Ectodermal cell (in vitro differentiated cells): ENCODE measurements around the gene RNF182.

Source experiments
- H3K27ac ChIP-seq: 2 replicates; pipeline ENCODE4 v1.7.0; 2013; ENCODE audit warnings: mild to moderate bottlenecking, low read depth, low read length; ENCODE audit not compliant: insufficient read depth, poor library complexity, severe bottlenecking
- H3K27me3 ChIP-seq: 2 replicates; pipeline ENCODE4 v1.7.0; 2013; ENCODE audit warnings: mild to moderate bottlenecking, low read length; ENCODE audit not compliant: insufficient read depth, control insufficient read depth, poor library complexity, severe bottlenecking
- H3K36me3 ChIP-seq: one replicate; pipeline ENCODE4 v1.7.0; 2013; ENCODE audit warnings: low read length; ENCODE audit not compliant: control insufficient read depth, insufficient read depth
- H3K4me1 ChIP-seq: one replicate; pipeline ENCODE4 v1.7.0; 2013; ENCODE audit warnings: low read length; ENCODE audit not compliant: control insufficient read depth, insufficient read depth
- H3K4me3 ChIP-seq: 2 replicates; pipeline ENCODE4 v1.7.0; 2013; ENCODE audit warnings: low read depth, low read length, control low read depth; ENCODE audit not compliant: insufficient read depth
- H3K9me3 ChIP-seq: 2 replicates; pipeline ENCODE4 v1.7.0; 2013; ENCODE audit warnings: mild to moderate bottlenecking, low read length, moderate library complexity; ENCODE audit not compliant: control insufficient read depth
- whole genome bisulfite sequencing, 2 experiments: methylation state at CpG; one replicate each; pipeline ENCODE4 v1.1.7; 2013; ENCODE audit warnings: missing lambda C conversion rate in 2 of 2; 5-methylcytosine and 5-hydroxymethylcytosine counted together

The RNF182 gene

GRCh38 chr6:13917141-13917540 is 7.6 kb upstream of the RNF182 start:
- 94 to 97% methylated on average over 1 of the region's 1 CpG for WGBS, 2 experiments
- no peak overlapping the region for H3K27ac ChIP-seq

GRCh38 chr6:13918686-13919250 is 6.0 kb upstream of the RNF182 start:
- Histone ChIP-seq H3K4me3 (no peak overlapping the region), H3K27ac (no peak overlapping the region), H3K27me3 (peaks cover 12% of the 10 kb centered on the region), H3K9me3 (no peaks in the 10 kb centered on the region), H3K36me3 (no peaks in the 10 kb centered on the region), H3K4me1 (peaks cover 18% of the 10 kb centered on the region)
- WGBS, 2 experiments: 96 to 98% methylated on average over 4 of the region's 4 CpGs

More at GRCh38 chr6:13917141-13917540, 7.6 kb upstream of the RNF182 start:
- peaks cover 18% of the 10 kb centered on the region for H3K4me1 ChIP-seq
- H3K27me3 ChIP-seq: no peaks in the 10 kb centered on the region
- no peaks in the 10 kb centered on the region for H3K36me3 ChIP-seq
- no peaks in the 10 kb centered on the region for H3K9me3 ChIP-seq
- H3K4me3 ChIP-seq: no peak overlapping the region

GRCh38 chr6:13919861-13920260 is 4.9 kb upstream of the RNF182 start:
- Histone ChIP-seq H3K27ac (no peak overlapping the region), H3K36me3 (no peaks in the 10 kb centered on the region), H3K9me3 (no peaks in the 10 kb centered on the region), H3K27me3 (peaks cover 12% of the 10 kb centered on the region), H3K4me3 (no peak overlapping the region), H3K4me1 (peaks cover 10% of the 10 kb centered on the region)
- WGBS, 2 experiments: 83 to 100% methylated on average over 1 of the region's 1 CpG

- Histone ChIP-seq H3K36me3 (no peaks in the 10 kb centered on the region), H3K4me1 (peaks cover 4% of the 10 kb centered on the region), H3K4me3 (no peak overlapping the region), H3K27ac (no peak overlapping the region), H3K9me3 (no peaks in the 10 kb centered on the region), H3K27me3 (peaks cover 18% of the 10 kb centered on the region)
- WGBS, 2 experiments: 93 to 97% methylated on average over 4 of the region's 4 CpGs
Observed at GRCh38 chr6:13920552-13920951, 4.2 kb upstream of the RNF182 start.

- Histone ChIP-seq H3K27ac (no peak overlapping the region), H3K27me3 (peaks cover 34% of the 10 kb centered on the region), H3K36me3 (no peaks in the 10 kb centered on the region), H3K4me3 (no peak overlapping the region), H3K9me3 (no peaks in the 10 kb centered on the region), H3K4me1 (no peaks in the 10 kb centered on the region)
- 92 to 95% methylated on average over 3 of the region's 3 CpGs for WGBS, 2 experiments
Observed at GRCh38 chr6:13922750-13923149, 2.0 kb upstream of the RNF182 start.

GRCh38 chr6:13923527-13924145 is 1.1 kb upstream of the RNF182 start:
- 23 to 28% methylated on average over 4 to 5 of the region's 5 CpGs for whole genome bisulfite sequencing, 2 experiments

GRCh38 chr6:13924146-13924948 is 405 bp upstream of the RNF182 start:
- Histone ChIP-seq H3K4me3 (peak overlapping the region; percentile 46), H3K36me3 (no peaks in the 10 kb centered on the region), H3K9me3 (no peaks in the 10 kb centered on the region), H3K27ac (peak overlapping the region; percentile 47), H3K27me3 (peaks cover 34% of the 10 kb centered on the region), H3K4me1 (no peaks in the 10 kb centered on the region)
- WGBS, 2 experiments: 1% methylated on average over 35 to 37 of the region's 37 CpGs

More at GRCh38 chr6:13923527-13924145, 1.1 kb upstream of the RNF182 start:
- no peaks in the 10 kb centered on the region for H3K9me3 ChIP-seq
- H3K4me3 ChIP-seq: peak overlapping the region; percentile 46
- peaks cover 34% of the 10 kb centered on the region for H3K27me3 ChIP-seq
- H3K4me1 ChIP-seq: no peaks in the 10 kb centered on the region
- H3K27ac ChIP-seq: peak overlapping the region; percentile 47
- no peaks in the 10 kb centered on the region for H3K36me3 ChIP-seq

GRCh38 chr6:13926378-13926777 is 1.6 kb downstream of the RNF182 start:
- H3K27me3 ChIP-seq: peaks cover 34% of the 10 kb centered on the region
- H3K36me3 ChIP-seq: no peaks in the 10 kb centered on the region
- H3K4me1 ChIP-seq: no peaks in the 10 kb centered on the region
- H3K9me3 ChIP-seq: no peaks in the 10 kb centered on the region
- 90 to 92% methylated on average over 4 of the region's 4 CpGs for WGBS, 2 experiments
- no peak overlapping the region for H3K27ac ChIP-seq
- H3K4me3 ChIP-seq: no peak overlapping the region

- no peaks in the 10 kb centered on the region for H3K36me3 ChIP-seq
- H3K27ac ChIP-seq: no peak overlapping the region
- peaks cover 34% of the 10 kb centered on the region for H3K27me3 ChIP-seq
- no peak overlapping the region for H3K4me3 ChIP-seq
- H3K4me1 ChIP-seq: no peaks in the 10 kb centered on the region
- 85 to 87% methylated on average over 3 of the region's 3 CpGs for WGBS, 2 experiments
- no peaks in the 10 kb centered on the region for H3K9me3 ChIP-seq
Observed at GRCh38 chr6:13927203-13927602, 2.5 kb downstream of the RNF182 start.

GRCh38 chr6:13929196-13929595 is 4.4 kb downstream of the RNF182 start:
- Histone ChIP-seq H3K36me3 (no peaks in the 10 kb centered on the region), H3K4me1 (no peaks in the 10 kb centered on the region), H3K27ac (no peak overlapping the region), H3K4me3 (no peak overlapping the region), H3K27me3 (peaks cover 22% of the 10 kb centered on the region), H3K9me3 (no peaks in the 10 kb centered on the region)
